Lower leg skin (tissue), 3 donors: Measurements from ENCODE around the gene FEZF1.

Experiments used
- CTCF ChIP-seq, 3 donors: fragments of 450-650 bp; IDR thresholded peaks; one replicate each; pipeline ENCODE4 v1.5.1; 2016; ENCODE audit warnings: antibody characterized with exemption in 3 of 3, mild to moderate bottlenecking in 3 of 3, moderate library complexity in 2 of 3
- POLR2A ChIP-seq, 2 donors: fragments of 450-650 bp; IDR thresholded peaks; one replicate each; pipeline ENCODE4 v1.6.1; 2016 to 2017; ENCODE audit warnings: antibody characterized with exemption in 2 of 2, mild to moderate bottlenecking in 1 of 2, moderate library complexity in 1 of 2

DNA sequence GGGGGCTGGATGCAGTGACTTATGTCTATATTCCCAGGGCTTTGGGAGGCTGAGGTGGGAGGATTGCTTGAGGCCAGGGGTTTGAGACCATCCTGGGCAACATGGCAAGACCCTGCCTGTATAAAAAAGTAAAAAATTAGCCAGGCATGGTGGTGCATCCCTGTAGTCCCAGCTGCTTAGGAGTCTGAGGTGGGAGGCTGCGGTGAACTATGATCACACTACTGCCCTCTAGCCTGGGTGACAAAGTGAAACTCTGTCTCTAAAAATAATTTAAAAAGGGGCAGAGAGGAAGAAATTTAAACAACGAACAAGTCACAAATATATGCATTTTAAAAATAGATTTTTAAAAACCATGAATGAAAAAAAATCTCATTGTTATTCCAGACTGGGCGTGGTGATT is 46.2 kb upstream of the FEZF1 start:
- no peak for TF ChIP-seq CTCF (IDR thresholded peaks at IDR 0.05)
- TF ChIP-seq POLR2A (IDR thresholded peaks at IDR 0.05) = no peak
